IMR-90 (cell line): ENCODE results near the gene MCCD1. TPM values are rescaled to one million over a fixed set of nuclear protein-coding genes. Genes with fewer than 3 reads are reported as not detected.

ENCODE experiments used
- ATAC-seq: fragments of 200-7000 bp; cut with Tn5 transposase; 2 replicates; pipeline ENCODE4 v1.9.1; 2020; ENCODE audit warnings: low read depth, mild to moderate bottlenecking, moderate library complexity
- BruUV-seq: library from RNA; stranded (reverse); fragments of 400-500 nt; replicated peaks from 2 replicates; lab custom pipeline; 2021; lab: Mats Ljungman, UMichigan
- CTCF ChIA-PET: fragments of 300-600 bp; formaldehyde crosslinking; extraction: SDS; loops from one replicate; lab custom pipeline; 2021; ENCODE audit warnings: antibody characterized with exemption; lab: Yijun Ruan, JAX
- POLR2A ChIA-PET: fragments of 300-600 bp; sonication (Branson Sonifier 250); formaldehyde crosslinking; loops from one replicate; lab custom pipeline; 2022; ENCODE audit warnings: antibody characterized with exemption; ENCODE audit not compliant: unreplicated experiment; lab: Charles Lee
- DNase-seq: peaks from one replicate; pipeline ENCODE4 v3.0.0; 2013
- H2AFZ ChIP-seq: replicated peaks from 2 replicates; pipeline ENCODE3; 2013; ENCODE audit warnings: low read length, mild to moderate bottlenecking; ENCODE audit not compliant: poor library complexity
- H2AK5ac ChIP-seq: 2 replicates; pipeline ENCODE4 v1.6.1; 2013; ENCODE audit warnings: low read depth, low read length, inconsistent platforms
- H2AK9ac ChIP-seq: replicated peaks from 2 replicates; pipeline ENCODE3; 2013; ENCODE audit warnings: mild to moderate bottlenecking, low read depth, low read length, moderate library complexity; ENCODE audit not compliant: poor library complexity
- H2BK120ac ChIP-seq: 2 replicates; pipeline ENCODE4 v1.6.1; 2013; ENCODE audit warnings: low read depth, low read length, inconsistent platforms
- H2BK15ac ChIP-seq: 3 replicates; pipeline ENCODE4 v1.6.1; 2013; ENCODE audit warnings: low read depth, low read length, inconsistent platforms
- H2BK20ac ChIP-seq: 2 replicates; pipeline ENCODE4 v1.6.1; 2013; ENCODE audit warnings: low read depth, mild to moderate bottlenecking, inconsistent platforms, low read length, moderate library complexity
- H2BK5ac ChIP-seq: 2 replicates; pipeline ENCODE4 v1.6.1; 2013; ENCODE audit warnings: mild to moderate bottlenecking, low read depth, low read length, inconsistent platforms; ENCODE audit not compliant: poor library complexity, severe bottlenecking
- H3K14ac ChIP-seq: replicated peaks from 2 replicates; pipeline ENCODE4 v1.6.1; 2013; ENCODE audit warnings: low read depth, low read length, inconsistent platforms
- H3K18ac ChIP-seq: 2 replicates; pipeline ENCODE4 v1.6.1; 2013; ENCODE audit warnings: low read depth, low read length, control low read depth
- H3K23ac ChIP-seq: 2 replicates; pipeline ENCODE4 v1.6.1; 2013; ENCODE audit warnings: low read depth, low read length, inconsistent platforms
- H3K27ac ChIP-seq: 2 replicates; pipeline ENCODE4 v1.5.1; 2013; ENCODE audit warnings: mild to moderate bottlenecking, control low read depth, low read length; ENCODE audit not compliant: insufficient read depth
- H3K27me3 ChIP-seq: 2 replicates; pipeline ENCODE4 v1.6.1; 2013; ENCODE audit warnings: low read length; ENCODE audit not compliant: control insufficient read depth, insufficient read depth
- H3K36me3 ChIP-seq: 2 replicates; pipeline ENCODE4 v1.6.1; 2013; ENCODE audit warnings: low read length, mixed read lengths; ENCODE audit not compliant: control insufficient read depth, insufficient read depth
- H3K4ac ChIP-seq: 2 replicates; pipeline ENCODE4 v1.6.1; 2013; ENCODE audit warnings: low read depth, low read length, inconsistent platforms
- H3K4me1 ChIP-seq: 2 replicates; pipeline ENCODE4 v1.6.1; 2013; ENCODE audit warnings: low read length, mixed read lengths; ENCODE audit not compliant: control insufficient read depth, insufficient read depth
- H3K4me2 ChIP-seq: 2 replicates; pipeline ENCODE4 v1.6.1; 2013; ENCODE audit warnings: low read depth, mild to moderate bottlenecking, control low read depth, low read length, moderate library complexity
- H3K4me3 ChIP-seq: 2 replicates; pipeline ENCODE4 v1.5.1; 2013; ENCODE audit warnings: low read depth, mild to moderate bottlenecking, control low read depth, low read length, moderate library complexity; ENCODE audit not compliant: insufficient read depth
- H3K56ac ChIP-seq: 2 replicates; pipeline ENCODE4 v1.6.1; 2013; ENCODE audit warnings: low read length, inconsistent platforms; ENCODE audit not compliant: insufficient read depth; ENCODE audit errors: extremely low read depth
- H3K79me1 ChIP-seq, 2 experiments: 2 replicates each; pipeline ENCODE4 v1.6.1; 2013; ENCODE audit warnings: low read length in 2 of 2, inconsistent platforms in 1 of 2, low read depth in 1 of 2
- H3K9ac ChIP-seq: 2 replicates; pipeline ENCODE4 v1.6.1; 2013; ENCODE audit warnings: low read depth, low read length, control low read depth
- H3K9me1 ChIP-seq: 2 replicates; pipeline ENCODE4 v1.6.1; 2013; ENCODE audit warnings: low read length, inconsistent platforms; ENCODE audit not compliant: insufficient read depth
- H3K9me3 ChIP-seq: 2 replicates; pipeline ENCODE4 v1.6.1; 2013; ENCODE audit warnings: low read length; ENCODE audit not compliant: control insufficient read depth, insufficient read depth
- H4K20me1 ChIP-seq: 2 replicates; pipeline ENCODE4 v1.6.1; 2013; ENCODE audit warnings: low read length, inconsistent platforms; ENCODE audit not compliant: insufficient read depth
- H4K5ac ChIP-seq: 2 replicates; pipeline ENCODE4 v1.6.1; 2013; ENCODE audit warnings: mild to moderate bottlenecking, low read depth, low read length, control low read depth
- H4K8ac ChIP-seq, 2 experiments: 2 replicates each; pipeline ENCODE4 v1.6.1; 2013; ENCODE audit warnings: low read depth in 2 of 2, low read length in 2 of 2, control low read depth in 1 of 2, inconsistent platforms in 1 of 2
- H4K91ac ChIP-seq: 2 replicates; pipeline ENCODE4 v1.6.1; 2013; ENCODE audit warnings: low read depth, low read length, inconsistent platforms; ENCODE audit not compliant: insufficient read depth
- BHLHE40 ChIP-seq: fragments of 150-350 bp; IDR thresholded peaks from 2 replicates; pipeline ENCODE4 v1.6.1; 2016; ENCODE audit warnings: mild to moderate bottlenecking, low read depth, low read length
- CEBPB ChIP-seq: IDR thresholded peaks from 2 replicates; pipeline ENCODE4 v1.6.1; 2012; ENCODE audit warnings: low read depth, low read length, improper control_type of control experiment
- CHD1 ChIP-seq: IDR thresholded peaks from 2 replicates; pipeline ENCODE4 v1.6.1; 2012; ENCODE audit warnings: low read depth, low read length, improper control_type of control experiment
- CTCF ChIP-seq: conservative IDR thresholded peaks from 2 replicates; pipeline ENCODE4 v1.5.1; 2012; ENCODE audit warnings: mild to moderate bottlenecking, low read depth, low read length, improper control_type of control experiment
- ELK1 ChIP-seq: fragments of 150-350 bp; IDR thresholded peaks from 2 replicates; pipeline ENCODE4 v1.6.1; 2016; ENCODE audit warnings: low read depth, mild to moderate bottlenecking, low read length, moderate library complexity, borderline replicate concordance
- FOS ChIP-seq: fragments of 150-350 bp; IDR thresholded peaks from 2 replicates; pipeline ENCODE4 v1.6.1; 2016; ENCODE audit warnings: low read depth, low read length
- MAFK ChIP-seq: IDR thresholded peaks from 2 replicates; pipeline ENCODE4 v1.6.1; 2012; ENCODE audit warnings: low read depth, low read length, improper control_type of control experiment
- MAZ ChIP-seq: IDR thresholded peaks from 2 replicates; pipeline ENCODE4 v1.6.1; 2012; ENCODE audit warnings: low read depth, mild to moderate bottlenecking, low read length, improper control_type of control experiment, moderate library complexity, borderline replicate concordance
- NFE2L2 ChIP-seq: fragments of 150-350 bp; IDR thresholded peaks from 2 replicates; pipeline ENCODE4 v1.6.1; 2016; ENCODE audit warnings: low read depth, mild to moderate bottlenecking, low read length
- POLR2A ChIP-seq: IDR thresholded peaks from 2 replicates; pipeline ENCODE4 v1.6.1; 2012; ENCODE audit warnings: mild to moderate bottlenecking, low read depth, low read length
- RAD21 ChIP-seq: IDR thresholded peaks from 2 replicates; pipeline ENCODE4 v1.6.1; 2012; ENCODE audit warnings: low read length, improper control_type of control experiment
- RCOR1 ChIP-seq: IDR thresholded peaks from 2 replicates; pipeline ENCODE4 v1.6.1; 2012; ENCODE audit warnings: mild to moderate bottlenecking, low read length, improper control_type of control experiment; ENCODE audit not compliant: insufficient replicate concordance
- RFX5 ChIP-seq: IDR thresholded peaks from 2 replicates; pipeline ENCODE4 v1.8.0; 2012; ENCODE audit warnings: low read depth, mild to moderate bottlenecking, low read length, moderate library complexity
- SMC3 ChIP-seq: fragments of 150-350 bp; IDR thresholded peaks from 2 replicates; pipeline ENCODE4 v1.6.1; 2016; ENCODE audit warnings: low read depth, mild to moderate bottlenecking, antibody characterized with exemption, low read length, moderate library complexity
- USF2 ChIP-seq: fragments of 150-350 bp; IDR thresholded peaks from 2 replicates; pipeline ENCODE4 v1.6.1; 2017; ENCODE audit warnings: mild to moderate bottlenecking, antibody characterized with exemption, low read length, low read depth
- WGBS, 2 experiments: methylation state at CpG; one replicate each; pipeline versions ENCODE4 v1.1.5 to v1.1.7; 2013; ENCODE audit warnings: missing lambda C conversion rate in 2 of 2; ENCODE audit not compliant: insufficient read length in 1 of 2; ENCODE audit errors: extremely low coverage in 2 of 2; 5-methylcytosine and 5-hydroxymethylcytosine counted together
- dilution Hi-C: fragments of 300-500 bp; cut with HindIII; formaldehyde crosslinking; loops from one replicate; pipeline ENCODE4 v1.14.3; 2018; ENCODE audit warnings: low sequenced_read_pairs; ENCODE audit not compliant: unreplicated experiment
- in situ Hi-C: fragments of 300-500 bp; cut with MboI; formaldehyde crosslinking; loops from 3 replicates; pipeline ENCODE4 v1.14.3; 2019; ENCODE audit warnings: low sequenced_read_pairs, inconsistent platforms, mixed read lengths
- intact Hi-C: fragments of 100-400 bp; cut with micrococcal nuclease; formaldehyde crosslinking; loops from 2 replicates; pipeline ENCODE4 v1.10.0; 2022
- polyA plus RNA-seq, 3 experiments: library from polyadenylated mRNA; depleted of rRNA; stranded (reverse); fragments of >200 nt; gene quantifications; 2 replicates each; pipeline ENCODE4 v1.2.3, GENCODE V29; 2012; ENCODE audit warnings: low replicate concordance in 1 of 3
- total RNA-seq: library from RNA; depleted of rRNA; stranded (reverse); fragments of >200 nt; gene quantifications from 2 replicates; pipeline ENCODE4 v1.2.3, GENCODE V29; 2012

The MCCD1 gene
- total and polyA plus RNA-seq, 2 of the 4 experiments (the other 2 are of a cell fraction) = not detected

- no peak overlapping the region for H3K56ac ChIP-seq
- ATAC-seq (no peak), DNase-seq (no peak)
- H3K4me3 ChIP-seq = no peak overlapping the region
- H3K23ac ChIP-seq = no peak overlapping the region
- POLR2A ChIA-PET = interaction anchor here (0.6 kb wide), 1 partner anchor 51 kb away, joined by 3 read pairs; no protein-coding TSS in a partner anchor
- no peak overlapping the region for H2BK15ac ChIP-seq
- no peak overlapping the region for H3K4me2 ChIP-seq
- H2AK5ac ChIP-seq = no peak overlapping the region
- peaks cover 3% of the 10 kb centered on the region for H3K36me3 ChIP-seq
- dilution Hi-C loops (no loop called here), in situ Hi-C loops (loop anchor here (5.0 to 10.0 kb wide), 2 partner anchors 52 to 290 kb away; no protein-coding TSS in a partner anchor), intact Hi-C loops (loop anchor here (5.0 kb wide), 3 partner anchors 37 to 407 kb away; partner anchors contain the start of genes HSPA1B and LTB)
- no peak overlapping the region for H3K9ac ChIP-seq
- TF ChIP-seq NFE2L2 (no peak), SMC3 (no peak), CTCF (no peak), CEBPB (no peak), RCOR1 (no peak), RFX5 (no peak), MAZ (no peak), BHLHE40 (no peak), POLR2A (no peak), RAD21 (no peak), USF2 (no peak), ELK1 (no peak), MAFK (no peak), FOS (no peak), CHD1 (no peak)
- WGBS, 2 experiments = 50% methylated on average over 1 of the region's 7 CpGs; no CpG with 5 or more reads in 1 of the 2 experiments
- H4K91ac ChIP-seq = no peak overlapping the region
- H3K18ac ChIP-seq = no peak overlapping the region
- no peak overlapping the region for H2BK5ac ChIP-seq
- H2BK120ac ChIP-seq = no peak overlapping the region
- peaks cover 15% of the 10 kb centered on the region for H4K20me1 ChIP-seq
- CTCF ChIA-PET = no interaction called here
- H2BK20ac ChIP-seq = no peak overlapping the region
- no peaks in the 10 kb centered on the region for H3K9me3 ChIP-seq
- peaks cover 8 to 46% of the 10 kb centered on the region in 2 experiments; a peak in 3 of 4 replicates for H3K79me1 ChIP-seq
- H3K27ac ChIP-seq = no peak overlapping the region
- H2AFZ ChIP-seq = no peak overlapping the region
- peaks cover 7% of the 10 kb centered on the region for H3K4me1 ChIP-seq
- no peak overlapping the region for H4K8ac ChIP-seq
- no peak overlapping the region for H4K5ac ChIP-seq
- no TSS peak for BruUV-seq
- H3K9me1 ChIP-seq = peaks cover 6% of the 10 kb centered on the region
- no peak overlapping the region for H3K14ac ChIP-seq
- no peak overlapping the region for H2AK9ac ChIP-seq
- H3K4ac ChIP-seq = no peak overlapping the region
- no peaks in the 10 kb centered on the region for H3K27me3 ChIP-seq
Measured at GRCh38 chr6:31545291-31545690, 16.5 kb downstream of the MCCD1 start.
